Osteoblast (primary cell): ENCODE data around the gene ADAMTS14. TPM values are rescaled to one million over a fixed set of nuclear protein-coding genes. Genes with fewer than 3 reads are reported as not detected.
"Not testable (repeated sequence)": the region's sequence is repeated elsewhere in the genome, so short reads cannot be mapped to it uniquely, and the experiment has no call there.

Experiments
- DNase-seq: peaks from one replicate; pipeline ENCODE4 v3.0.0; 2011; ENCODE audit warnings: low spot score, mixed read lengths; ENCODE audit not compliant: insufficient read length; ENCODE audit errors: missing footprints
- H2AFZ ChIP-seq: 2 replicates; pipeline ENCODE4 v1.6.0; 2011; ENCODE audit warnings: mild to moderate bottlenecking, low read length
- H3K27ac ChIP-seq: 2 replicates; pipeline ENCODE4 v1.5.1; 2011; ENCODE audit warnings: mild to moderate bottlenecking, low read depth, low read length, moderate library complexity
- H3K27me3 ChIP-seq: 2 replicates; pipeline ENCODE4 v1.6.0; 2012; ENCODE audit warnings: mild to moderate bottlenecking, control low read depth, inconsistent platforms, low read length, moderate library complexity; ENCODE audit not compliant: insufficient read depth
- H3K36me3 ChIP-seq: 2 replicates; pipeline ENCODE4 v1.5.1; 2011; ENCODE audit warnings: mild to moderate bottlenecking, low read length, control low read depth, moderate library complexity; ENCODE audit not compliant: insufficient read depth
- H3K4me1 ChIP-seq: 2 replicates; pipeline ENCODE4 v1.5.1; 2011; ENCODE audit warnings: mild to moderate bottlenecking, low read length, control low read depth, moderate library complexity; ENCODE audit not compliant: insufficient read depth
- H3K4me2 ChIP-seq: 2 replicates; pipeline ENCODE4 v1.6.0; 2011; ENCODE audit warnings: mild to moderate bottlenecking, low read length; ENCODE audit not compliant: insufficient read depth
- H3K4me3 ChIP-seq: fragments of 200-600 bp; sonication (generic); 3 replicates; pipeline ENCODE4 v1.5.1; 2012; ENCODE audit warnings: mild to moderate bottlenecking, low read length, inconsistent platforms; ENCODE audit not compliant: insufficient read depth
- H3K79me2 ChIP-seq: 2 replicates; pipeline ENCODE4 v1.6.0; 2012; ENCODE audit warnings: mild to moderate bottlenecking, low read length, control low read depth, inconsistent platforms; ENCODE audit not compliant: insufficient read depth
- H3K9me3 ChIP-seq: 2 replicates; pipeline ENCODE4 v1.5.1; 2011; ENCODE audit warnings: low read depth, low read length, control low read depth
- H4K20me1 ChIP-seq: 2 replicates; pipeline ENCODE4 v1.6.0; 2012; ENCODE audit warnings: mild to moderate bottlenecking, low read length, control low read depth; ENCODE audit not compliant: insufficient read depth
- total RNA-seq: library from RNA; depleted of rRNA; stranded (reverse); fragments of >200 nt; gene quantifications from 2 replicates; pipeline ENCODE4 v1.2.3, GENCODE V29; 2012
- TF ChIP-seq, protein P1 (sequence below): IDR thresholded peaks from 2 replicates; pipeline ENCODE4 v1.5.1; 2011; ENCODE audit warnings: mild to moderate bottlenecking, low read depth, low read length, moderate library complexity; ENCODE audit errors: extremely low read depth

ADAMTS14 gene
- total RNA-seq, 1 donor: 2.9 TPM

DNA sequence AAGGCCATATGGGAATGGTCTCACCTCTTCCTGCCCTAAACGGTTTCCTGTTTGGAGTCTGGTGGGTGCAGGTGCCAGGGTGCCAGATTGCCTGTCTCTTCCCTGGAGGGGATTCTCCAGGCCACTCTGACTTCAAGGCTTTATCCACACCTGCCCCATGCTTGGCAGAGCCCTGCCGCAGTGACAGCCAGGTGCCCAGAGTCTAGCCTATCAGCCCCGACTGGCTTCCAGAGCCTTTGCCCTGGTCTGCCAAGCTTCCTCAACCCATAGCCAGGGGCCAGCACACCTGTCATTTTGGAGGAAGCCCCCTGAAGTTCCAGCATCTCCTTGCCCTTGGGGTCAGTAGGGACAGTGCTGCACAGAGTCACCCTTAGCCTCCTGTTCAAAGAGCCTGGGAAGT is 91.3 kb downstream of the ADAMTS14 start:
- Histone ChIP-seq H3K4me3 (no peak overlapping the region), H3K9me3 (peaks cover 2% of the 10 kb centered on the region), H3K79me2 (no peaks in the 10 kb centered on the region), H4K20me1 (peaks cover 3% of the 10 kb centered on the region), H3K27me3 (no peaks in the 10 kb centered on the region), H3K27ac (no peak overlapping the region), H2AFZ (no peak overlapping the region), H3K36me3 (no peaks in the 10 kb centered on the region), H3K4me1 (peaks cover 3% of the 10 kb centered on the region), H3K4me2 (no peak overlapping the region)
- TF ChIP-seq, protein P1, sequence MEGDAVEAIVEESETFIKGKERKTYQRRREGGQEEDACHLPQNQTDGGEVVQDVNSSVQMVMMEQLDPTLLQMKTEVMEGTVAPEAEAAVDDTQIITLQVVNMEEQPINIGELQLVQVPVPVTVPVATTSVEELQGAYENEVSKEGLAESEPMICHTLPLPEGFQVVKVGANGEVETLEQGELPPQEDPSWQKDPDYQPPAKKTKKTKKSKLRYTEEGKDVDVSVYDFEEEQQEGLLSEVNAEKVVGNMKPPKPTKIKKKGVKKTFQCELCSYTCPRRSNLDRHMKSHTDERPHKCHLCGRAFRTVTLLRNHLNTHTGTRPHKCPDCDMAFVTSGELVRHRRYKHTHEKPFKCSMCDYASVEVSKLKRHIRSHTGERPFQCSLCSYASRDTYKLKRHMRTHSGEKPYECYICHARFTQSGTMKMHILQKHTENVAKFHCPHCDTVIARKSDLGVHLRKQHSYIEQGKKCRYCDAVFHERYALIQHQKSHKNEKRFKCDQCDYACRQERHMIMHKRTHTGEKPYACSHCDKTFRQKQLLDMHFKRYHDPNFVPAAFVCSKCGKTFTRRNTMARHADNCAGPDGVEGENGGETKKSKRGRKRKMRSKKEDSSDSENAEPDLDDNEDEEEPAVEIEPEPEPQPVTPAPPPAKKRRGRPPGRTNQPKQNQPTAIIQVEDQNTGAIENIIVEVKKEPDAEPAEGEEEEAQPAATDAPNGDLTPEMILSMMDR: no peak
- DNase-seq: no peak

DNA sequence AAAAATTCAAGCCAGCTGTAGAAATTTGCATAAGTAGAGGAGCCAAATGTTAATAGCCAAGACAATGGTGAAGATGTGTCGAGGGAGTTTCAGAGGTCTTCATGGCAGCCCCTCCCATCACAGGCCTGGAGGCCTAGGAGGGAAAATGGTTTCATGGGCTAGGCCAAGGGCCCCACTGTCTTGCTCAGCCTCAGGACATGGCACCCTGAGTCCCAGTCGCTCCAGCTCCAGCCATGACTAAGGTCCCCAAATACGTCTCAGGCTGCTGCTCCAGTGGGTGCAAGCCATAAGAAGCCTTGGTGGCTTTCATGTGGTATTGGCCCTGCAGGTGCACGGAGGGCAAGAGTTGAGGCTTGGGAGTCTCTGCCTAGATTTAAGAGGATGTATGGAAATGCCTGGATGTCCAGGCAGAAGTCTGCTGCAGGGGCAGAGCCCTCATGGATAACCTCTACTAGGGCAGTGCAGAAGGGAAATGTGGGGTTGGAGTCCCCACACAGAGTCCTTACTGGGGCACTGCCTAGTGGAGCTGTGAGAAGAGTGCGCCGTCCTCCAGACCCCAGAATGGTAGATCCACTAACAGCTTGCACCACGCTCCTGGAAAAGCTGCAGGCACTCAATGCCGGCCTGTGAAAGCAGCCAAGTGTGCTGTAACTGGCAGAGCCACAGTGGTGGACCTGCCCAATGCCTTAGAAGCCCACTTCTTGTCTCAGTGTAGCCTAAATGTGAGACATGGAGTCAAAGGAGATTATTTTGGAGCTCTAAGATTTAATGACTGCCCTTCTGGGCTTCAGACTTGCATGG is 93.7 kb downstream of the ADAMTS14 start:
- no peaks in the 10 kb centered on the region for H4K20me1 ChIP-seq
- peaks cover 3% of the 10 kb centered on the region for H3K27me3 ChIP-seq
- H3K27ac ChIP-seq: no peak overlapping the region
- no peak overlapping the region for H3K4me2 ChIP-seq
- peaks cover 2% of the 10 kb centered on the region for H3K9me3 ChIP-seq
- H2AFZ ChIP-seq: no peak overlapping the region
- TF ChIP-seq, protein P1: no peak
- no peak for DNase-seq
- H3K79me2 ChIP-seq: no peaks in the 10 kb centered on the region
- H3K4me1 ChIP-seq: no peaks in the 10 kb centered on the region
- H3K4me3 ChIP-seq: no peak overlapping the region
- H3K36me3 ChIP-seq: no peaks in the 10 kb centered on the region

DNA sequence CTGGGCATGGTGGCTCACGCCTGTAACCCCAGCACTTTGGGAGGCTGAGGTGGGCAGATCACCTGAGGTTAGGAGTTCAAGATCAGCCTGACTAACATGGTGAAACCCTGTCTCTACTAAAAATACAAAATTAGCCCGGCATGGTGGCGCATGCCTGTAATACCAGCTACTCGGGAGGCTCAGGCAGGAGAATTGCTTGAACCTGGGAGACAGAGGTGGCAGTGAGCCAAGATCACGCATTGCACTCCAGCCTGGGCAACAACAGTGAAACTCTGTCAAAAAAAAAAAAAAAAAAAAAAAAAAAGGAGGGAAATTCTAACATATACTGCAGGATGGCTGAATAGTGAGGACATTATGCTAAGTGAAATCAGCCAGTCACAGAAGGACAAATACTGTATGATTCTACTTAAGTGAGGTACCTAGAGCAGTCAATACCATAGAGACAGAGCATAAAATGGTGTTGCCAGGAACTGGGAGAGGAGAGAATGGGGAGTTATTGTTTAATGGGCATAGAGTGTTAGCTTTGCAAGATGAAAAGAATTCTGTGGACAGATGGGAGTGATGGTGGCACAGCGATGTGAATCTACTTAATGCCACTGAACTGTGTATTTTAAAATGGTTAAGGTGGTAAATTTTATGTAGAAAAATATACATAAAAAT is 95.8 kb downstream of the ADAMTS14 start:
- DNase-seq: not testable (repeated sequence)

DNA sequence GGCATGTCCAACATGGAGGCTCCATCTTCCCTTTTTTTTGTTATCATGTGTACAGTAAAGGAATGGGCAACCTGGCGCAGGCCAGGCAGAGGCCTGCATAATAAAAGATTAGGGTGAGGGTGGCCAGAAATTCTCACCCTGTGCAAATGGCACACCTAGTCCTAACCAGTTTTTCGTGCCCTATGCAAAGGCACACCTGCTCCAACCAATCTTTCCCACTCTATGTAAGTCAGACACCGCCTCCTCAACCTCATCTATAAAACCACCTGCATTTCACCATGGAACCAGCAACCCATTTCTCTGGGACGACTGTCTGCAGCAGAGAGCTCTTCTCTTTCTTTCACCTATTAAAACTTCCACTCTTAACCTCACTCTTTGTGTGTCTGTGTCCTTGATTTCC is 96.8 kb downstream of the ADAMTS14 start:
- H3K27me3 ChIP-seq: peaks cover 3% of the 10 kb centered on the region
- peaks cover 2% of the 10 kb centered on the region for H3K9me3 ChIP-seq
- no peaks in the 10 kb centered on the region for H3K36me3 ChIP-seq
- H3K4me1 ChIP-seq: no peaks in the 10 kb centered on the region
- DNase-seq: no peak
- no peak overlapping the region for H3K27ac ChIP-seq
- H3K4me2 ChIP-seq: no peak overlapping the region
- H3K4me3 ChIP-seq: no peak overlapping the region
- TF ChIP-seq, protein P1: no peak
- no peaks in the 10 kb centered on the region for H3K79me2 ChIP-seq
- H4K20me1 ChIP-seq: no peaks in the 10 kb centered on the region
- H2AFZ ChIP-seq: no peak overlapping the region

More for the DNA sequence above, 95.8 kb downstream of the ADAMTS14 start:
- H3K4me1 ChIP-seq, H3K79me2 ChIP-seq, H3K4me2 ChIP-seq, H3K36me3 ChIP-seq, H3K4me3 ChIP-seq, H3K9me3 ChIP-seq, H4K20me1 ChIP-seq, H2AFZ ChIP-seq, H3K27ac ChIP-seq, H3K27me3 ChIP-seq: not testable (repeated sequence)
